ENCODE measurements around the gene PTTG1. TPM values are rescaled to one million over a fixed set of nuclear protein-coding genes. Genes with fewer than 3 reads are reported as not detected.
A peak's percentile ranks its signal among the peaks of the same experiment; 100 is the strongest.

PTTG1 gene
- total and polyA plus RNA-seq, 9 of the 15 experiments (the other 6 are each of a cell fraction or from before 2014, with no cell fraction given) = 193 to 1,088 (median 349) TPM

DNA sequence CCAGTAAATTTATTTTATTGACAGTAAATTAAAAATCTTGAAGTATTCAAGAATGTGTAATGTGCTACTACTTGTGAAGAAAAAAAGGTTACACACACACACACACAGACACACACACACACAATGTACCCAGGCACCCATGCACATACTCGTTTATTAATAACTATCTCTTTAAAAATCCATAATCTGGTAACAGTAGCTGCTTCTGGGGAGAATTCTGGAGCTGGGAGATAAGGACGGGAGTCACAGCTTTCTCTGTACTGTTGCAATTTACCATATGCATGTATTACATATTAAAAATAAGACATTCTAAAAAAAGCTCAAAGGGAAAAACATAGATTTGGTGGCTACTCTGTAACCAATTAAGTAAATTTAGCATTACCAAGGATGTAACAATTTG, 43.3 kb upstream of the PTTG1 start (continued):
- TF ChIP-seq, protein P1, sequence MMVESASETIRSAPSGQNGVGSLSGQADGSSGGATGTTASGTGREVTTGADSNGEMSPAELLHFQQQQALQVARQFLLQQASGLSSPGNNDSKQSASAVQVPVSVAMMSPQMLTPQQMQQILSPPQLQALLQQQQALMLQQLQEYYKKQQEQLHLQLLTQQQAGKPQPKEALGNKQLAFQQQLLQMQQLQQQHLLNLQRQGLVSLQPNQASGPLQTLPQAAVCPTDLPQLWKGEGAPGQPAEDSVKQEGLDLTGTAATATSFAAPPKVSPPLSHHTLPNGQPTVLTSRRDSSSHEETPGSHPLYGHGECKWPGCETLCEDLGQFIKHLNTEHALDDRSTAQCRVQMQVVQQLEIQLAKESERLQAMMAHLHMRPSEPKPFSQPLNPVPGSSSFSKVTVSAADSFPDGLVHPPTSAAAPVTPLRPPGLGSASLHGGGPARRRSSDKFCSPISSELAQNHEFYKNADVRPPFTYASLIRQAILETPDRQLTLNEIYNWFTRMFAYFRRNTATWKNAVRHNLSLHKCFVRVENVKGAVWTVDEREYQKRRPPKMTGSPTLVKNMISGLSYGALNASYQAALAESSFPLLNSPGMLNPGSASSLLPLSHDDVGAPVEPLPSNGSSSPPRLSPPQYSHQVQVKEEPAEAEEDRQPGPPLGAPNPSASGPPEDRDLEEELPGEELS (CRISPR knock-in tag; IDR thresholded peaks at IDR 0.05; ENCODE audit: borderline replicate concordance) = no peak
- no peak for TF ChIP-seq ZNF507 (tag; conservative IDR thresholded peaks at IDR 0.05)
- TF ChIP-seq, protein P2, sequence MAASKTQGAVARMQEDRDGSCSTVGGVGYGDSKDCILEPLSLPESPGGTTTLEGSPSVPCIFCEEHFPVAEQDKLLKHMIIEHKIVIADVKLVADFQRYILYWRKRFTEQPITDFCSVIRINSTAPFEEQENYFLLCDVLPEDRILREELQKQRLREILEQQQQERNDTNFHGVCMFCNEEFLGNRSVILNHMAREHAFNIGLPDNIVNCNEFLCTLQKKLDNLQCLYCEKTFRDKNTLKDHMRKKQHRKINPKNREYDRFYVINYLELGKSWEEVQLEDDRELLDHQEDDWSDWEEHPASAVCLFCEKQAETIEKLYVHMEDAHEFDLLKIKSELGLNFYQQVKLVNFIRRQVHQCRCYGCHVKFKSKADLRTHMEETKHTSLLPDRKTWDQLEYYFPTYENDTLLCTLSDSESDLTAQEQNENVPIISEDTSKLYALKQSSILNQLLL (CRISPR knock-in tag; IDR thresholded peaks at IDR 0.05; ENCODE audit: borderline replicate concordance) = no peak
- no peak for TF ChIP-seq ZNF699 (CRISPR knock-in tag; IDR thresholded peaks at IDR 0.05; ENCODE audit: insufficient replicate concordance)
- no peak for TF ChIP-seq U2AF2 (optimal IDR thresholded peaks at IDR 0.05; ENCODE audit: low read depth, low read length)
- no peak for TF ChIP-seq HMGN3 (IDR thresholded peaks at IDR 0.05; ENCODE audit: borderline replicate concordance, extremely low read depth, insufficient read length, low read depth, low read length)
- TF ChIP-seq ZBTB7A (IDR thresholded peaks at IDR 0.05; ENCODE audit: borderline replicate concordance, control insufficient read depth, low read depth, low read length) = no peak
- TF ChIP-seq KLF16 (IDR thresholded peaks at IDR 0.05) = 0 out of 2 replicates have a peak, but pooled peaks have one; percentile 25
- 0 out of 2 replicates have a peak, but pooled peaks have one; percentile 21 for TF ChIP-seq NFIC (IDR thresholded peaks at IDR 0.05)
- no peak for TF ChIP-seq TBL1XR1 (IDR thresholded peaks at IDR 0.05; ENCODE audit: low read length in 2 of 2)
- no peak for TF ChIP-seq TCF7 (IDR thresholded peaks at IDR 0.05; ENCODE audit: borderline replicate concordance)
- no peak for TF ChIP-seq SRF (CRISPR knock-in tag; IDR thresholded peaks at IDR 0.05)
- TF ChIP-seq, protein P3, sequence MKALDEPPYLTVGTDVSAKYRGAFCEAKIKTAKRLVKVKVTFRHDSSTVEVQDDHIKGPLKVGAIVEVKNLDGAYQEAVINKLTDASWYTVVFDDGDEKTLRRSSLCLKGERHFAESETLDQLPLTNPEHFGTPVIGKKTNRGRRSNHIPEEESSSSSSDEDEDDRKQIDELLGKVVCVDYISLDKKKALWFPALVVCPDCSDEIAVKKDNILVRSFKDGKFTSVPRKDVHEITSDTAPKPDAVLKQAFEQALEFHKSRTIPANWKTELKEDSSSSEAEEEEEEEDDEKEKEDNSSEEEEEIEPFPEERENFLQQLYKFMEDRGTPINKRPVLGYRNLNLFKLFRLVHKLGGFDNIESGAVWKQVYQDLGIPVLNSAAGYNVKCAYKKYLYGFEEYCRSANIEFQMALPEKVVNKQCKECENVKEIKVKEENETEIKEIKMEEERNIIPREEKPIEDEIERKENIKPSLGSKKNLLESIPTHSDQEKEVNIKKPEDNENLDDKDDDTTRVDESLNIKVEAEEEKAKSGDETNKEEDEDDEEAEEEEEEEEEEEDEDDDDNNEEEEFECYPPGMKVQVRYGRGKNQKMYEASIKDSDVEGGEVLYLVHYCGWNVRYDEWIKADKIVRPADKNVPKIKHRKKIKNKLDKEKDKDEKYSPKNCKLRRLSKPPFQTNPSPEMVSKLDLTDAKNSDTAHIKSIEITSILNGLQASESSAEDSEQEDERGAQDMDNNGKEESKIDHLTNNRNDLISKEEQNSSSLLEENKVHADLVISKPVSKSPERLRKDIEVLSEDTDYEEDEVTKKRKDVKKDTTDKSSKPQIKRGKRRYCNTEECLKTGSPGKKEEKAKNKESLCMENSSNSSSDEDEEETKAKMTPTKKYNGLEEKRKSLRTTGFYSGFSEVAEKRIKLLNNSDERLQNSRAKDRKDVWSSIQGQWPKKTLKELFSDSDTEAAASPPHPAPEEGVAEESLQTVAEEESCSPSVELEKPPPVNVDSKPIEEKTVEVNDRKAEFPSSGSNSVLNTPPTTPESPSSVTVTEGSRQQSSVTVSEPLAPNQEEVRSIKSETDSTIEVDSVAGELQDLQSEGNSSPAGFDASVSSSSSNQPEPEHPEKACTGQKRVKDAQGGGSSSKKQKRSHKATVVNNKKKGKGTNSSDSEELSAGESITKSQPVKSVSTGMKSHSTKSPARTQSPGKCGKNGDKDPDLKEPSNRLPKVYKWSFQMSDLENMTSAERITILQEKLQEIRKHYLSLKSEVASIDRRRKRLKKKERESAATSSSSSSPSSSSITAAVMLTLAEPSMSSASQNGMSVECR (CRISPR knock-in tag; IDR thresholded peaks at IDR 0.05) = no peak
- no peak for TF ChIP-seq ZFPM2 (CRISPR knock-in tag; IDR thresholded peaks at IDR 0.05)
- peak; percentile 31; the same call in 1 of the 2 replicates for TF ChIP-seq CEBPB (tag; IDR thresholded peaks at IDR 0.05)
- TF ChIP-seq SMARCA5 (IDR thresholded peaks at IDR 0.05) = no peak
- TF ChIP-seq, protein P4, sequence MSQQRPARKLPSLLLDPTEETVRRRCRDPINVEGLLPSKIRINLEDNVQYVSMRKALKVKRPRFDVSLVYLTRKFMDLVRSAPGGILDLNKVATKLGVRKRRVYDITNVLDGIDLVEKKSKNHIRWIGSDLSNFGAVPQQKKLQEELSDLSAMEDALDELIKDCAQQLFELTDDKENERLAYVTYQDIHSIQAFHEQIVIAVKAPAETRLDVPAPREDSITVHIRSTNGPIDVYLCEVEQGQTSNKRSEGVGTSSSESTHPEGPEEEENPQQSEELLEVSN (IDR thresholded peaks at IDR 0.05; ENCODE audit: borderline replicate concordance in 1 of 2, extremely low read depth in 1 of 2, insufficient read depth in 1 of 2, insufficient read length in 1 of 2, low read depth in 1 of 2, low read length in 1 of 2, poor library complexity in 1 of 2, severe bottlenecking in 1 of 2) = no peak
- no peak for TF ChIP-seq PTRF (tag; IDR thresholded peaks at IDR 0.05)

Data from K562 (cell line).